CD4-positive, alpha-beta T cell (primary cell): ENCODE results near the gene BPIFB2. TPM values are rescaled to one million over a fixed set of nuclear protein-coding genes. Genes with fewer than 3 reads are reported as not detected.

Source experiments
- ATAC-seq: fragments of 200-7000 bp; cut with Tn5 transposase; one replicate; pipeline ENCODE4 v1.10.0; 2022; ENCODE audit warnings: mild to moderate bottlenecking; ENCODE audit not compliant: poor library complexity
- CTCF ChIA-PET: fragments of 350-600 bp; sonication (Branson Sonifier 250); formaldehyde crosslinking; loops from one replicate; lab custom pipeline; 2021; ENCODE audit warnings: antibody characterized with exemption, inconsistent platforms; lab: Charles Lee
- POLR2A ChIA-PET: fragments of 350-600 bp; sonication (Branson Sonifier 250); formaldehyde crosslinking; loops from one replicate; lab custom pipeline; 2021; ENCODE audit warnings: antibody characterized with exemption, inconsistent platforms; lab: Charles Lee
- DNase-seq, 14 experiments: peaks; one replicate each; pipeline ENCODE4 v3.0.0-alpha.2; 2013 to 2020; ENCODE audit warnings: mixed read lengths in 2 of 14
- H3K27ac ChIP-seq, 2 donors: one replicate each; pipeline versions ENCODE4 v1.5.1 to v1.7.0; 2013; ENCODE audit warnings: low read length in 2 of 2, low read depth in 1 of 2, mild to moderate bottlenecking in 1 of 2
- H3K27me3 ChIP-seq, 2 experiments: 1 replicate in 1 of 2; 2 replicates in 1 of 2; pipeline versions ENCODE4 v1.6.1 to v1.7.0; 2013; ENCODE audit warnings: low read length in 2 of 2, control low read depth in 1 of 2, mild to moderate bottlenecking in 1 of 2, moderate library complexity in 1 of 2; ENCODE audit not compliant: insufficient read depth in 2 of 2, control insufficient read depth in 1 of 2
- H3K36me3 ChIP-seq: one replicate; pipeline ENCODE4 v1.6.1; 2013; ENCODE audit warnings: low read length, control low read depth; ENCODE audit not compliant: insufficient read depth
- H3K4me1 ChIP-seq: one replicate; pipeline ENCODE4 v1.6.1; 2013; ENCODE audit warnings: low read length, control low read depth; ENCODE audit not compliant: insufficient read depth
- H3K4me3 ChIP-seq: one replicate; pipeline ENCODE4 v1.5.1; 2013; ENCODE audit warnings: mild to moderate bottlenecking, low read length, moderate library complexity
- H3K9me3 ChIP-seq, 2 experiments: 1 replicate in 1 of 2; 2 replicates in 1 of 2; pipeline versions ENCODE4 v1.6.1 to v1.7.0; 2013; ENCODE audit warnings: low read length in 2 of 2, mild to moderate bottlenecking in 2 of 2, control low read depth in 1 of 2, moderate library complexity in 1 of 2; ENCODE audit not compliant: control insufficient read depth in 1 of 2, insufficient read depth in 1 of 2
- H3K27ac Mint-ChIP-seq: one replicate; pipeline ENCODE4 v1.8.0; 2020; ENCODE audit warnings: mixed read lengths
- H3K27me3 Mint-ChIP-seq: one replicate; pipeline ENCODE4 v1.8.0; 2021; ENCODE audit warnings: mixed read lengths
- H3K36me3 Mint-ChIP-seq: one replicate; pipeline ENCODE4 v1.8.0; 2021; ENCODE audit warnings: low read depth, mixed read lengths
- H3K4me1 Mint-ChIP-seq: one replicate; pipeline ENCODE4 v1.8.0; 2021; ENCODE audit warnings: low read depth, mixed read lengths
- H3K4me3 Mint-ChIP-seq: one replicate; pipeline ENCODE4 v1.8.0; 2020; ENCODE audit warnings: mild to moderate bottlenecking, mixed read lengths
- H3K9me3 Mint-ChIP-seq: one replicate; pipeline ENCODE4 v1.8.0; 2020; ENCODE audit warnings: mixed read lengths
- intact Hi-C, 2 experiments: fragments of 100-400 bp; cut with DNase I in 1 of 2; cut with micrococcal nuclease in 1 of 2; formaldehyde crosslinking; loops; one replicate each; pipeline versions ENCODE4 v1.15.1 to v1.9.0; 2023 to 2025; cut with DNase I, micrococcal nuclease
- total RNA-seq, 174 experiments: library from RNA in 2 of 174; stranded (reverse) in 2 of 174; gene quantifications; one replicate each; pipeline ENCODE4 v1.2.3 and lab custom pipeline; 2021 to 2026
- TF ChIP-seq, protein P1 (sequence below): fragments of 200-600 bp; IDR thresholded peaks from one replicate; pipeline ENCODE4 v1.8.0; 2022; ENCODE audit warnings: antibody characterized with exemption, mild to moderate bottlenecking

Gene BPIFB2
- total RNA-seq, 2 experiments from 2014 or later = not detected

GRCh38 chr20:33026072-33026778 is 18.7 kb downstream of the BPIFB2 start:
- ATAC-seq (no peak), DNase-seq (no peak)
- POLR2A ChIA-PET = no interaction called here
- H3K27ac Mint-ChIP-seq = no peak overlapping the region
- no peaks in the 10 kb centered on the region for H3K36me3 Mint-ChIP-seq
- CTCF ChIA-PET = no interaction called here
- Histone ChIP-seq H3K4me3 (no peak overlapping the region), H3K9me3 (no peaks in the 10 kb centered on the region), H3K4me1 (no peaks in the 10 kb centered on the region), H3K36me3 (no peaks in the 10 kb centered on the region), H3K27ac (no peak overlapping the region), H3K27me3 (no peaks in the 10 kb centered on the region)
- intact Hi-C loops = no loop called here
- H3K9me3 Mint-ChIP-seq = no peaks in the 10 kb centered on the region
- TF ChIP-seq, protein P1, sequence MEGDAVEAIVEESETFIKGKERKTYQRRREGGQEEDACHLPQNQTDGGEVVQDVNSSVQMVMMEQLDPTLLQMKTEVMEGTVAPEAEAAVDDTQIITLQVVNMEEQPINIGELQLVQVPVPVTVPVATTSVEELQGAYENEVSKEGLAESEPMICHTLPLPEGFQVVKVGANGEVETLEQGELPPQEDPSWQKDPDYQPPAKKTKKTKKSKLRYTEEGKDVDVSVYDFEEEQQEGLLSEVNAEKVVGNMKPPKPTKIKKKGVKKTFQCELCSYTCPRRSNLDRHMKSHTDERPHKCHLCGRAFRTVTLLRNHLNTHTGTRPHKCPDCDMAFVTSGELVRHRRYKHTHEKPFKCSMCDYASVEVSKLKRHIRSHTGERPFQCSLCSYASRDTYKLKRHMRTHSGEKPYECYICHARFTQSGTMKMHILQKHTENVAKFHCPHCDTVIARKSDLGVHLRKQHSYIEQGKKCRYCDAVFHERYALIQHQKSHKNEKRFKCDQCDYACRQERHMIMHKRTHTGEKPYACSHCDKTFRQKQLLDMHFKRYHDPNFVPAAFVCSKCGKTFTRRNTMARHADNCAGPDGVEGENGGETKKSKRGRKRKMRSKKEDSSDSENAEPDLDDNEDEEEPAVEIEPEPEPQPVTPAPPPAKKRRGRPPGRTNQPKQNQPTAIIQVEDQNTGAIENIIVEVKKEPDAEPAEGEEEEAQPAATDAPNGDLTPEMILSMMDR = no peak
- no peak overlapping the region for H3K4me3 Mint-ChIP-seq
- no peaks in the 10 kb centered on the region for H3K27me3 Mint-ChIP-seq
- no peaks in the 10 kb centered on the region for H3K4me1 Mint-ChIP-seq

DNA sequence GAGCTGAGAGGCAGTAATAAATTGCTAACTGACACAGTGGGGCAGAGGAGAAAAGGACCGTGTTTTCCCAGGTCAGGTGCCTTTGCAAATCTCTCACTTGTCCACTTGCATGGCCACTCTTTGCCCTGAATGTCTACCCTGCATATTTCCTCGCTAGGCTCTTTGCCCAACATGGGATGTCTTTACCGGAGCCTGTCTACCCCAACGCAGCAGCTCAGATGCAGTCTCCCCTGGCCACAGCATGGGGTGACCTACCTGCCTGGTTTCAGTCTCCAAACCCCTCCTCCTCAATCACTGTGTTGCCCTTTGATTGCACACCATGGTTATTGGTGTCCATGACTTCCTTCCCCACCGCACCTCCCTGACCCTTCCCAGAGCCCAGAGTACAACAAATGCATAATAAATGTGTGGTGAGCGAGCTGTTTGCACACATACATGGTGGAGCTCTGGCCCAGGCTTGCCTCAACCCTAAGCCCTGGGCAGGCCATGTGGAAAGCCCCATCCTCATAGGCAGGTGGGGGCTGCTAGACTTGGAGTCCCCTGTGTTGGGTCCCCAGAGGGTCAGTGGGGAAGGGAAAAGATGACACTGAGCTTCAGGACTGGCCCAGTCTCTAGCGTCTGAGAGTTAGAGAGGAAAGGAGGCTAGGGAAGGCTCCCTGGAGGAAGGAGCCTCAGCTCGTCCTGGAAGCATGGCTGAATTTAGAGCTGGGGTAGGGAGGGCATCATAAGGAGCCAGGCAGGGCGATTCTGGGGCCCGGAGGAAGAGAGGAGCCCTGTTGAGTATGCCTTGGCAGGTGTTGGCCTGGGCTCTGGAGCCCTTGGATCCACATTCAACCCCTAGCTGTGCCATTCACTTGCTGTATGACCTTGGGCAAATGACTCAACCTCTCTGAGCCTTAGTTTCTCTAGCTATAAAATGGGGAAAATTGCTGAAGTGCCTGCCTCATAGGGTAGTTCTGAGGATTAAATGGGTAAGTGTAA is 19.6 kb downstream of the BPIFB2 start:
- Histone ChIP-seq H3K27me3 (no peaks in the 10 kb centered on the region), H3K4me1 (no peaks in the 10 kb centered on the region), H3K27ac (no peak overlapping the region), H3K4me3 (no peak overlapping the region), H3K9me3 (no peaks in the 10 kb centered on the region), H3K36me3 (no peaks in the 10 kb centered on the region)
- intact Hi-C loops = no loop called here
- Mint-ChIP-seq H3K4me1 (no peaks in the 10 kb centered on the region), H3K36me3 (no peaks in the 10 kb centered on the region), H3K27me3 (no peaks in the 10 kb centered on the region), H3K4me3 (no peak overlapping the region), H3K9me3 (no peaks in the 10 kb centered on the region), H3K27ac (no peak overlapping the region)
- TF ChIP-seq, protein P1 = no peak
- ChIA-PET POLR2A (no interaction called here), CTCF (no interaction called here)
- ATAC-seq (no peak), DNase-seq (no peak)

- Mint-ChIP-seq H3K36me3 (no peaks in the 10 kb centered on the region), H3K27ac (no peak overlapping the region), H3K4me1 (no peaks in the 10 kb centered on the region), H3K4me3 (no peak overlapping the region), H3K27me3 (no peaks in the 10 kb centered on the region), H3K9me3 (no peaks in the 10 kb centered on the region)
- POLR2A ChIA-PET = no interaction called here
- intact Hi-C loops = no loop called here
- CTCF ChIA-PET = interaction anchor here (1.4 kb wide), 1 partner anchor 82 kb away, joined by 4 read pairs; no protein-coding TSS in a partner anchor
- TF ChIP-seq, protein P1 = no peak
- no peaks in the 10 kb centered on the region for H3K36me3 ChIP-seq
- no peak overlapping the region for H3K4me3 ChIP-seq
- no peak overlapping the region for H3K27ac ChIP-seq
- H3K4me1 ChIP-seq = no peaks in the 10 kb centered on the region
- H3K9me3 ChIP-seq = peaks cover 0 to 6% of the 10 kb centered on the region in 2 experiments
- no peak for DNase-seq
- no peak for ATAC-seq
- H3K27me3 ChIP-seq = no peaks in the 10 kb centered on the region
These were observed 20.6 kb downstream of the BPIFB2 start for GRCh38 chr20:33027769-33028751.
